SH-SY5Y (cell line): ENCODE data around the gene RARB.

ENCODE experiments used
- GATA2 ChIP-seq: IDR thresholded peaks from 2 replicates; pipeline ENCODE4 v1.6.1; 2011; ENCODE audit warnings: mild to moderate bottlenecking, low read depth, low read length
- GATA3 ChIP-seq: IDR thresholded peaks from 2 replicates; pipeline ENCODE4 v1.6.1; 2011; ENCODE audit warnings: low read depth, mild to moderate bottlenecking, low read length, moderate library complexity

DNA sequence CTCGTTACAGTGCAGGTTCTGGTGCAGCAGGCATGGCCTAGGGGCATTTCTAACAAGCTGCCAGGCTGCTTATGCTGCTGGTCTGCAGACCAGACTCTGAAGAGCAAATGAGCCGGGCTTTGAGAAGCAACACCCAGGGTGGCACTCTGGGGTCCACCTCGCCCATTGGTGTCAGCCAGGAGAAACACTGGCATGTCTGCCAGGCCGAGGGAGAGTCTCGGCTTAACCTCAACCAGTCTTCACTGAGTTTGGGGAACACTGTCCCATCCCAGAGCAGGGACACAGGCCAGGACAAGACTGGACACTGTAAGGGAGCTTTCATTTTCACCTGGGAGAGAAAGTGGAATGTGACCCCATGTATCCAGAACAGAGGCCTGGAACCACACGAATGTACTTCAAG is 143.2 kb downstream of the RARB start:
- no peak for TF ChIP-seq GATA2
- no peak for TF ChIP-seq GATA3
